HL-60 (cell line): ENCODE results near the gene LPIN3.

Experiments used
- DNase-seq, 2 experiments: peaks; one replicate each; pipeline ENCODE4 v3.0.0-alpha.2; 2010 to 2020; ENCODE audit warnings: low read depth in 1 of 2, low spot score in 1 of 2
- H3K27ac ChIP-seq: fragments of 250-450 bp; sonication (Bioruptor Pico); replicated peaks from 2 replicates; pipeline ENCODE4 v1.5.1; 2020; ENCODE audit warnings: mild to moderate bottlenecking, moderate library complexity
- H3K27me3 ChIP-seq: fragments of 250-450 bp; sonication (Bioruptor Pico); 2 replicates; pipeline ENCODE4 v1.5.1; 2021; ENCODE audit warnings: mild to moderate bottlenecking, moderate library complexity; ENCODE audit not compliant: insufficient read depth, poor library complexity, severe bottlenecking
- H3K4me3 ChIP-seq: replicated peaks from 2 replicates; pipeline ENCODE4 v1.5.1; 2011; ENCODE audit warnings: mild to moderate bottlenecking, control low read depth, low read length; ENCODE audit not compliant: insufficient read depth
- CTCF ChIP-seq: IDR thresholded peaks from one replicate; pipeline ENCODE4 v1.5.1; 2011; ENCODE audit warnings: low read length, control low read depth, inconsistent platforms; ENCODE audit not compliant: insufficient read depth
- GABPA ChIP-seq: IDR thresholded peaks from 2 replicates; pipeline ENCODE4 v1.6.1; 2012; ENCODE audit warnings: low read depth
- POLR2AphosphoS5 ChIP-seq: IDR thresholded peaks from 2 replicates; pipeline ENCODE4 v1.6.1; 2012; ENCODE audit warnings: low read depth
- REST ChIP-seq: IDR thresholded peaks from 2 replicates; pipeline ENCODE4 v1.6.1; 2012; ENCODE audit warnings: low read depth; ENCODE audit not compliant: insufficient replicate concordance
- SPI1 ChIP-seq: IDR thresholded peaks from 2 replicates; pipeline ENCODE4 v1.6.1; 2012; ENCODE audit warnings: low read depth, mild to moderate bottlenecking, borderline replicate concordance

The LPIN3 gene

GRCh38 chr20:41355192-41355591 is 14.6 kb downstream of the LPIN3 start:
- no peak for DNase-seq
- Histone ChIP-seq H3K27me3 (no peaks in the 10 kb centered on the region), H3K27ac (no peak overlapping the region), H3K4me3 (no peak overlapping the region)
- TF ChIP-seq POLR2AphosphoS5 (no peak), SPI1 (no peak), REST (no peak), CTCF (no peak), GABPA (no peak)

- DNase-seq: no peak
- no peak for TF ChIP-seq REST
- no peak for TF ChIP-seq GABPA
- no peak for TF ChIP-seq POLR2AphosphoS5
- no peak for TF ChIP-seq CTCF
- TF ChIP-seq SPI1: no peak
- Histone ChIP-seq H3K27ac (no peak overlapping the region), H3K4me3 (no peak overlapping the region), H3K27me3 (no peaks in the 10 kb centered on the region)
These were observed 15.1 kb downstream of the LPIN3 start for GRCh38 chr20:41355598-41356203.

- no peak overlapping the region for H3K4me3 ChIP-seq
- no peak overlapping the region for H3K27ac ChIP-seq
- no peak for DNase-seq
- TF ChIP-seq SPI1: no peak
- no peak for TF ChIP-seq CTCF
- TF ChIP-seq REST: no peak
- TF ChIP-seq GABPA: no peak
- TF ChIP-seq POLR2AphosphoS5: no peak
- no peaks in the 10 kb centered on the region for H3K27me3 ChIP-seq
These were observed 16.3 kb downstream of the LPIN3 start for GRCh38 chr20:41356951-41357350.
